ENCODE measurements around the gene MCC.

DNA sequence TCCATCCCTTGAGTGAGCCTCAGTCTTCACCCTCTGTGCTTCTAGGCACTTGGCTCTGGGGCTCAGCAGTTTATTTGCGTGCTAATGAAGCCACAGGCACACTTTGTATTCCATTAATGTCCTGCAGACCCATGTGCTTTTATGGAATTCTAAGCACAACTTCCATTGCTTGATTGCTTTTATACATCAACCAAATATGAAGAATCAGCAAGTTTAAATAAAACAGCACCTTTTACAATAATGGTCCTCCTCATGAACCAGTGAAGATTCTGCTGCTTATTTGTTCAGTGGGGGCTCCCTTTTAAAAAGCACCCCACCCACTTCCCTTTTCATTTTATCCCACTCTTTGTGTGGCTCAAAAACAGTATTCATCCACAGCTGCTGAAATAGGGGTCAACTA lies 451.4 kb downstream of the MCC start:
- TF ChIP-seq, protein P1, sequence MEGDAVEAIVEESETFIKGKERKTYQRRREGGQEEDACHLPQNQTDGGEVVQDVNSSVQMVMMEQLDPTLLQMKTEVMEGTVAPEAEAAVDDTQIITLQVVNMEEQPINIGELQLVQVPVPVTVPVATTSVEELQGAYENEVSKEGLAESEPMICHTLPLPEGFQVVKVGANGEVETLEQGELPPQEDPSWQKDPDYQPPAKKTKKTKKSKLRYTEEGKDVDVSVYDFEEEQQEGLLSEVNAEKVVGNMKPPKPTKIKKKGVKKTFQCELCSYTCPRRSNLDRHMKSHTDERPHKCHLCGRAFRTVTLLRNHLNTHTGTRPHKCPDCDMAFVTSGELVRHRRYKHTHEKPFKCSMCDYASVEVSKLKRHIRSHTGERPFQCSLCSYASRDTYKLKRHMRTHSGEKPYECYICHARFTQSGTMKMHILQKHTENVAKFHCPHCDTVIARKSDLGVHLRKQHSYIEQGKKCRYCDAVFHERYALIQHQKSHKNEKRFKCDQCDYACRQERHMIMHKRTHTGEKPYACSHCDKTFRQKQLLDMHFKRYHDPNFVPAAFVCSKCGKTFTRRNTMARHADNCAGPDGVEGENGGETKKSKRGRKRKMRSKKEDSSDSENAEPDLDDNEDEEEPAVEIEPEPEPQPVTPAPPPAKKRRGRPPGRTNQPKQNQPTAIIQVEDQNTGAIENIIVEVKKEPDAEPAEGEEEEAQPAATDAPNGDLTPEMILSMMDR (conservative IDR thresholded peaks at IDR 0.05 in 1 of 2, IDR thresholded peaks at IDR 0.05 in 1 of 2; ENCODE audit: low read depth in 1 of 2, low read length in 2 of 2), result no peak
- TF ChIP-seq EZH2 (IDR thresholded peaks at IDR 0.05; ENCODE audit: low read length, missing control alignments), result no peak
